GM19035 (cell line): ENCODE measurements around the gene TAS1R1.

ENCODE experiments used
- ATAC-seq: cut with Tn5 transposase; IDR thresholded peaks from one replicate; pipeline ENCODE4 v1.9.1; 2021; ENCODE audit not compliant: unreplicated experiment

The TAS1R1 gene

GRCh38 chr1:6627841-6628545, 72.9 kb downstream of the TAS1R1 start:
- ATAC-seq: no peak

- no peak for ATAC-seq
Observed at GRCh38 chr1:6628971-6629479, 73.9 kb downstream of the TAS1R1 start.
